ENCODE results near the gene ACTN1. TPM values are rescaled to one million over a fixed set of nuclear protein-coding genes. Genes with fewer than 3 reads are reported as not detected.

ACTN1 gene
- total and polyA plus RNA-seq, 10 of the 15 experiments (the other 5 are each of a cell fraction or from before 2014, with no cell fraction given), result 0.14 to 39.4 (median 2.6) TPM

- ChIA-PET CTCF (interaction anchor here (0.6 kb wide), 1 partner anchor 29 kb away, joined by 3 read pairs; no protein-coding TSS in a partner anchor), SMC1A (ENCODE audit: uncharacterized antibody, unreplicated experiment) (no interaction called here), RAD21 (ENCODE audit: unreplicated experiment) (interaction anchor here (0.6 kb wide), 1 partner anchor 28 kb away, joined by 3 read pairs; no protein-coding TSS in a partner anchor), POLR2A (no interaction called here)
- H3K4me3 ChIP-seq, result no peak overlapping the region
- no peaks in the 10 kb centered on the region for H3K36me3 ChIP-seq (ENCODE audit: control insufficient read depth in 2 of 2, insufficient read depth in 2 of 2, low read length in 1 of 2)
- no peak overlapping the region for H3K4me2 ChIP-seq (ENCODE audit: control insufficient read depth, insufficient read depth)
- no peak for DNase-seq (ENCODE audit: low read depth, low spot score)
- no peak; the same call in 2 of the 3 replicates for ATAC-seq
- no peak overlapping the region for H3K27ac ChIP-seq (ENCODE audit: control insufficient read depth, insufficient read depth)
- TF ChIP-seq SREBF1 (IDR thresholded peaks at IDR 0.05; ENCODE audit: low read length), result no peak
- no peak for TF ChIP-seq JUND (IDR thresholded peaks at IDR 0.05; ENCODE audit: low read depth, low read length)
- no peak for TF ChIP-seq GABPA (IDR thresholded peaks at IDR 0.05; ENCODE audit: low read depth)
- TF ChIP-seq, protein P1, sequence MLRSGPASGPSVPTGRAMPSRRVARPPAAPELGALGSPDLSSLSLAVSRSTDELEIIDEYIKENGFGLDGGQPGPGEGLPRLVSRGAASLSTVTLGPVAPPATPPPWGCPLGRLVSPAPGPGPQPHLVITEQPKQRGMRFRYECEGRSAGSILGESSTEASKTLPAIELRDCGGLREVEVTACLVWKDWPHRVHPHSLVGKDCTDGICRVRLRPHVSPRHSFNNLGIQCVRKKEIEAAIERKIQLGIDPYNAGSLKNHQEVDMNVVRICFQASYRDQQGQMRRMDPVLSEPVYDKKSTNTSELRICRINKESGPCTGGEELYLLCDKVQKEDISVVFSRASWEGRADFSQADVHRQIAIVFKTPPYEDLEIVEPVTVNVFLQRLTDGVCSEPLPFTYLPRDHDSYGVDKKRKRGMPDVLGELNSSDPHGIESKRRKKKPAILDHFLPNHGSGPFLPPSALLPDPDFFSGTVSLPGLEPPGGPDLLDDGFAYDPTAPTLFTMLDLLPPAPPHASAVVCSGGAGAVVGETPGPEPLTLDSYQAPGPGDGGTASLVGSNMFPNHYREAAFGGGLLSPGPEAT (IDR thresholded peaks at IDR 0.05; ENCODE audit: low read depth), result no peak
- TF ChIP-seq GATAD2B (conservative IDR thresholded peaks at IDR 0.05; ENCODE audit: low read depth), result no peak
- TF ChIP-seq LARP7 (IDR thresholded peaks at IDR 0.05), result no peak
- TF ChIP-seq, protein P2, sequence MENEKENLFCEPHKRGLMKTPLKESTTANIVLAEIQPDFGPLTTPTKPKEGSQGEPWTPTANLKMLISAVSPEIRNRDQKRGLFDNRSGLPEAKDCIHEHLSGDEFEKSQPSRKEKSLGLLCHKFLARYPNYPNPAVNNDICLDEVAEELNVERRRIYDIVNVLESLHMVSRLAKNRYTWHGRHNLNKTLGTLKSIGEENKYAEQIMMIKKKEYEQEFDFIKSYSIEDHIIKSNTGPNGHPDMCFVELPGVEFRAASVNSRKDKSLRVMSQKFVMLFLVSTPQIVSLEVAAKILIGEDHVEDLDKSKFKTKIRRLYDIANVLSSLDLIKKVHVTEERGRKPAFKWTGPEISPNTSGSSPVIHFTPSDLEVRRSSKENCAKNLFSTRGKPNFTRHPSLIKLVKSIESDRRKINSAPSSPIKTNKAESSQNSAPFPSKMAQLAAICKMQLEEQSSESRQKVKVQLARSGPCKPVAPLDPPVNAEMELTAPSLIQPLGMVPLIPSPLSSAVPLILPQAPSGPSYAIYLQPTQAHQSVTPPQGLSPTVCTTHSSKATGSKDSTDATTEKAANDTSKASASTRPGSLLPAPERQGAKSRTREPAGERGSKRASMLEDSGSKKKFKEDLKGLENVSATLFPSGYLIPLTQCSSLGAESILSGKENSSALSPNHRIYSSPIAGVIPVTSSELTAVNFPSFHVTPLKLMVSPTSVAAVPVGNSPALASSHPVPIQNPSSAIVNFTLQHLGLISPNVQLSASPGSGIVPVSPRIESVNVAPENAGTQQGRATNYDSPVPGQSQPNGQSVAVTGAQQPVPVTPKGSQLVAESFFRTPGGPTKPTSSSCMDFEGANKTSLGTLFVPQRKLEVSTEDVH (IDR thresholded peaks at IDR 0.05; ENCODE audit: low read depth, partially characterized antibody), result no peak
- no peak for TF ChIP-seq RFX5 (IDR thresholded peaks at IDR 0.05; ENCODE audit: low read depth, low read length)
- H3K27me3 ChIP-seq (replicated peaks in 1 of 2; ENCODE audit: control insufficient read depth in 2 of 2, insufficient read depth in 2 of 2, low read length in 1 of 2), result no peaks in the 10 kb centered on the region; a peak in 1 of 4 replicates
- H2AFZ ChIP-seq (ENCODE audit: control insufficient read depth, low read depth, low read length), result no peak overlapping the region
- 35% methylated on average over 11 of the region's 11 CpGs for WGBS (ENCODE audit: insufficient coverage, insufficient replicate concordance, low lambda C conversion rate, missing lambda C conversion rate)
- no peaks in the 10 kb centered on the region for H4K20me1 ChIP-seq (ENCODE audit: control insufficient read depth, insufficient read depth)
- BruUV-seq (replicated peaks), result no TSS peak
- no peak for FAIRE-seq
- in situ Hi-C loops (cut with MboI) (no loop called here), intact Hi-C loops (cut with micrococcal nuclease; ENCODE audit: unreplicated experiment) (no loop called here)
- H3K9ac ChIP-seq (ENCODE audit: control insufficient read depth, insufficient read depth, low read length), result no peak overlapping the region
- no peaks in the 10 kb centered on the region for H3K9me3 ChIP-seq (replicated peaks; ENCODE audit: control insufficient read depth, insufficient read depth, low read length)
- no peaks in the 10 kb centered on the region for H3K79me2 ChIP-seq (ENCODE audit: control insufficient read depth, insufficient read depth, low read length)
- H3K4me1 ChIP-seq (ENCODE audit: control insufficient read depth, insufficient read depth, low read length), result no peaks in the 10 kb centered on the region
Measured at GRCh38 chr14:69005432-69006148, 26.5 kb upstream of the ACTN1 start.

Data from GM12878 (cell line).